ENCODE results near the gene ITSN1.

DNA sequence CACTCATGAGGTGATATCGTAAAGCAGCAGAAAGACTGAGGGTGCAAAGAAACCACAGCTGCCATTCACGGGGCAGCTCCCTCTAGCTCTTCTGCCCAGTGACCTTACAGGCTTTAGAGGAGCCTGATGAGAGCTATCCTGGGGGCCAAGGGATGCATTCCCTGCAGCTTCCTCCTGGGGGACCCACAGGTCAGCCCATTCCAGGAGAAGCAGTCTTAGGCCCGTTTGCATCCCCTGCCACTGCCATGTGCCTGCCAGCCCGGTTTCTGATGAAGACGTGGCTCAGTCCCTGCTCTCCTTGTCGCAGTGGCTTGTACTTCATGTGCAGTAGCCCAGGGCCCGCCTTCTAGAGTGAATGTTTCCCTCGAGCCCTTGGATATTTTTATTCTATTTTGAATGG, 250.6 kb downstream of the ITSN1 start:
- no peak for TF ChIP-seq TAF1 (IDR thresholded peaks at IDR 0.05; ENCODE audit: borderline replicate concordance, insufficient read depth, low read length)
- no peak for TF ChIP-seq POLR2AphosphoS5 (IDR thresholded peaks at IDR 0.05; ENCODE audit: low read depth, low read length)
- no peak for TF ChIP-seq FOXP2 (optimal IDR thresholded peaks at IDR 0.05; ENCODE audit: borderline replicate concordance, extremely low read depth, extremely low read length, insufficient read depth)

All from PFSK-1 (cell line).